Psoas muscle (tissue), 8 donors: ENCODE results near the gene KRT13. TPM values are rescaled to one million over a fixed set of nuclear protein-coding genes. Genes with fewer than 3 reads are reported as not detected.

ENCODE experiments used
- ATAC-seq, 4 donors: fragments of 200-7000 bp; cut with Tn5 transposase; one replicate each; pipeline ENCODE4 v1.9.1; 2020; ENCODE audit warnings: moderate library complexity in 3 of 4, mild to moderate bottlenecking in 2 of 4
- DNase-seq, 2 donors: peaks; one replicate each; pipeline ENCODE4 v3.0.0-alpha.2; 2020
- H3K27ac ChIP-seq: fragments of 200-600 bp; one replicate; pipeline ENCODE4 v1.8.0; 2022
- H3K27me3 ChIP-seq, 3 donors: fragments of 200-600 bp in 1 of 3; one replicate each; pipeline versions ENCODE4 v1.6.1 to v1.8.0; 2013 to 2022; ENCODE audit warnings: low read length in 2 of 3, mild to moderate bottlenecking in 2 of 3, moderate library complexity in 1 of 3; ENCODE audit not compliant: insufficient read depth in 3 of 3
- H3K36me3 ChIP-seq, 2 donors: fragments of 200-600 bp in 1 of 2; one replicate each; pipeline versions ENCODE4 v1.6.1 to v1.8.0; 2013 to 2022; ENCODE audit warnings: low read depth in 1 of 2, mild to moderate bottlenecking in 1 of 2, moderate library complexity in 1 of 2; ENCODE audit not compliant: insufficient read depth in 1 of 2
- H3K4me1 ChIP-seq: fragments of 200-600 bp; one replicate; pipeline ENCODE4 v1.8.0; 2022
- H3K4me3 ChIP-seq: fragments of 200-600 bp; one replicate; pipeline ENCODE4 v1.8.0; 2022; ENCODE audit warnings: mild to moderate bottlenecking
- H3K9me3 ChIP-seq: fragments of 200-600 bp; one replicate; pipeline ENCODE4 v1.8.0; 2022
- whole genome bisulfite sequencing, 3 donors: extraction: QIAGEN DNeasy Blood & Tissue Kit; methylation state at CpG; one replicate each; pipeline versions ENCODE4 v1.1.6 to v1.1.7; 2013; 5-methylcytosine and 5-hydroxymethylcytosine counted together
- intact Hi-C, 2 donors: fragments of 100-400 bp; cut with DNase I; formaldehyde crosslinking; loops; one replicate each; pipeline versions ENCODE4 v1.11.0 to v1.14.2; 2022
- polyA plus RNA-seq, 3 donors: library from polyadenylated mRNA; stranded (reverse); fragments of 200-250 nt; gene quantifications; one replicate each; pipeline ENCODE4 v1.2.3, GENCODE V29; 2013
- total RNA-seq, 4 donors: library from RNA; stranded (reverse); fragmentation: NEBNext Ultra II Directional in 2 of 4; extraction: Animal tissue kit (Norgen Biotek cat#: 25700) in 2 of 4; gene quantifications; one replicate each; pipeline versions ENCODE4 v1.2.1 to v1.2.4, GENCODE V29; 2021 to 2023
- TF ChIP-seq, protein P1 (sequence below): fragments of 200-600 bp; IDR thresholded peaks from one replicate; pipeline ENCODE4 v1.8.0; 2022; ENCODE audit warnings: antibody characterized with exemption
- donor health status: healthy with polysubstance abuse.
- donor health status: DM: no; HTN: no; CAD: no; lungs with moderate emphysema.
- donor health status: Bipolar disorder and iron deficiency.
- donor health status: healthy.
- donor health status: DM: yes; HTN: yes; CAD: no.
- donor health status: DM: no; HTN: no; CAD: no.
- donor health status: DM: no; HTN: no; CAD: no.
- donor health status: DM: yes; HTN: yes; CAD: no.

The KRT13 gene
- total and polyA plus RNA-seq, 7 donors, result 0.13 to 3.3 (median 2.7) TPM; not detected in 2

- Histone ChIP-seq H3K27ac (no peak overlapping the region), H3K4me1 (no peaks in the 10 kb centered on the region), H3K4me3 (no peak overlapping the region), H3K9me3 (no peaks in the 10 kb centered on the region), H3K36me3 (no peaks in the 10 kb centered on the region), H3K27me3 (peaks cover 0 to 3% (median 2%) of the 10 kb centered on the region in 3 donors)
- WGBS, 3 donors, result 68 to 83% (median 72%) methylated on average over 15 of the region's 15 CpGs
- DNase-seq (no peak), ATAC-seq (no peak)
- TF ChIP-seq, protein P1, sequence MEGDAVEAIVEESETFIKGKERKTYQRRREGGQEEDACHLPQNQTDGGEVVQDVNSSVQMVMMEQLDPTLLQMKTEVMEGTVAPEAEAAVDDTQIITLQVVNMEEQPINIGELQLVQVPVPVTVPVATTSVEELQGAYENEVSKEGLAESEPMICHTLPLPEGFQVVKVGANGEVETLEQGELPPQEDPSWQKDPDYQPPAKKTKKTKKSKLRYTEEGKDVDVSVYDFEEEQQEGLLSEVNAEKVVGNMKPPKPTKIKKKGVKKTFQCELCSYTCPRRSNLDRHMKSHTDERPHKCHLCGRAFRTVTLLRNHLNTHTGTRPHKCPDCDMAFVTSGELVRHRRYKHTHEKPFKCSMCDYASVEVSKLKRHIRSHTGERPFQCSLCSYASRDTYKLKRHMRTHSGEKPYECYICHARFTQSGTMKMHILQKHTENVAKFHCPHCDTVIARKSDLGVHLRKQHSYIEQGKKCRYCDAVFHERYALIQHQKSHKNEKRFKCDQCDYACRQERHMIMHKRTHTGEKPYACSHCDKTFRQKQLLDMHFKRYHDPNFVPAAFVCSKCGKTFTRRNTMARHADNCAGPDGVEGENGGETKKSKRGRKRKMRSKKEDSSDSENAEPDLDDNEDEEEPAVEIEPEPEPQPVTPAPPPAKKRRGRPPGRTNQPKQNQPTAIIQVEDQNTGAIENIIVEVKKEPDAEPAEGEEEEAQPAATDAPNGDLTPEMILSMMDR, result no peak
- intact Hi-C loops, result no loop called here
Measured at GRCh38 chr17:41462705-41463104, 42.7 kb downstream of the KRT13 start.

DNA sequence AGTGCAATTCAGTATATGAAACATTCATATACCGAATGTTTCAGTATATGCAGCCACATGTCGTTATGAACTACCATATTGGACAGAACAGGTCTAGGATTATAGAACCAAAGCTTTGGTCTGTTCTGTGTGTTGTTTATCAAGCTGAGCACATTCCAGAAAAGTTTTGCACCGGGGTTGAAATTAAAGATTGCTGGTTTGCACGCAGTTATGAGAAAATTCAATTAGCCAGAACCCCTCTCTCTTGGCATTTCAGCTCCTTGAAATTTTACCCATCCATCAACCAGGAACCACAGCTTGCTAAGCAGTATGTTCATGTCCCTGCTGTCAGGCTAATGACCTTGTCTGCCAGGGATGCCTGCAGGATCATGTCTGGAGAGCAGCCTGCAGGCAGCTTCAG is 47.7 kb downstream of the KRT13 start:
- no peaks in the 10 kb centered on the region for H3K4me1 ChIP-seq
- H3K27ac ChIP-seq, result no peak overlapping the region
- DNase-seq (no peak), ATAC-seq (no peak)
- H3K27me3 ChIP-seq, result peaks cover 0 to 2% (median 0%) of the 10 kb centered on the region in 3 donors
- no peak overlapping the region for H3K4me3 ChIP-seq
- WGBS, 3 donors, result 58 to 78% (median 71%) methylated on average over 4 of the region's 4 CpGs
- TF ChIP-seq, protein P1, result no peak
- H3K36me3 ChIP-seq, result no peaks in the 10 kb centered on the region
- H3K9me3 ChIP-seq, result no peaks in the 10 kb centered on the region
- intact Hi-C loops, result no loop called here

DNA sequence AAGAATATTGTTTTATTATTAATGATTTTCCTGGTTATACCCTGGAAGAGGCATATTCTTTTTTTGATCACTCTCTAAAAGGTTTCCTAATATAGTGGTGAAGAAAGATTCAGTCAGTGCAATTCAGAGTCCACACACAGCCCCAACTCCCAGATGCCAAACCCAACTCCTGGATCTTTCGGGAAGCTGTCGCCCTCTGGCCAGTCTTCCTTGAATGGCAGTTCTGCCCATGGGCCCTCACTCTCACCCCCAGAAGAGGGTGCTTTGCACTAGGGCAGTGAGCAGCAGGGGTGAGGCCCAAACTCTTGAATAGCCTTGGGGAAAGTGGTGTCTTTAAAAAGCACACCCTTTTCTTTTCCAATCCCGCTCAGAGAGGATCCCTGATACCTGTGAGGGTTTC is 49.2 kb downstream of the KRT13 start:
- Histone ChIP-seq H3K27me3 (peaks cover 0 to 2% (median 0%) of the 10 kb centered on the region in 3 donors), H3K27ac (no peak overlapping the region), H3K4me3 (no peak overlapping the region), H3K36me3 (no peaks in the 10 kb centered on the region), H3K9me3 (no peaks in the 10 kb centered on the region), H3K4me1 (no peaks in the 10 kb centered on the region)
- ATAC-seq (no peak), DNase-seq (no peak)
- TF ChIP-seq, protein P1, result no peak
- 74 to 83% (median 81%) methylated on average over 3 of the region's 3 CpGs for WGBS, 3 donors
- intact Hi-C loops, result no loop called here

GRCh38 chr17:41455236-41455635 is 50.2 kb downstream of the KRT13 start:
- WGBS, 3 donors, result 71 to 88% (median 71%) methylated on average over 1 of the region's 1 CpG
- Histone ChIP-seq H3K9me3 (no peaks in the 10 kb centered on the region), H3K27me3 (no peaks in the 10 kb centered on the region), H3K36me3 (no peaks in the 10 kb centered on the region), H3K4me1 (no peaks in the 10 kb centered on the region), H3K27ac (no peak overlapping the region), H3K4me3 (no peak overlapping the region)
- intact Hi-C loops, result no loop called here
- ATAC-seq, result no peak
- TF ChIP-seq, protein P1, result no peak
- DNase-seq, result no peak

GRCh38 chr17:41453066-41453465 is 52.3 kb downstream of the KRT13 start:
- Histone ChIP-seq H3K9me3 (no peaks in the 10 kb centered on the region), H3K4me1 (no peaks in the 10 kb centered on the region), H3K27me3 (no peaks in the 10 kb centered on the region), H3K27ac (no peak overlapping the region), H3K36me3 (no peaks in the 10 kb centered on the region), H3K4me3 (no peak overlapping the region)
- WGBS, 3 donors, result 92 to 94% (median 92%) methylated on average over 3 of the region's 3 CpGs
- TF ChIP-seq, protein P1, result no peak
- ATAC-seq, result no peak
- intact Hi-C loops, result no loop called here
- no peak for DNase-seq
